IPS-18c (cell line): ENCODE measurements around the gene DOCK10.

Experiments
- H3K4me3 ChIP-seq: 2 replicates; pipeline ENCODE4 v1.7.0; 2013; ENCODE audit warnings: low read depth, mild to moderate bottlenecking, low read length, moderate library complexity; ENCODE audit not compliant: insufficient read depth
- H3K9me3 ChIP-seq: one replicate; pipeline ENCODE4 v1.6.1; 2013; ENCODE audit warnings: mild to moderate bottlenecking, low read length, moderate library complexity; ENCODE audit not compliant: control insufficient read depth, insufficient read depth

DOCK10 gene

DNA sequence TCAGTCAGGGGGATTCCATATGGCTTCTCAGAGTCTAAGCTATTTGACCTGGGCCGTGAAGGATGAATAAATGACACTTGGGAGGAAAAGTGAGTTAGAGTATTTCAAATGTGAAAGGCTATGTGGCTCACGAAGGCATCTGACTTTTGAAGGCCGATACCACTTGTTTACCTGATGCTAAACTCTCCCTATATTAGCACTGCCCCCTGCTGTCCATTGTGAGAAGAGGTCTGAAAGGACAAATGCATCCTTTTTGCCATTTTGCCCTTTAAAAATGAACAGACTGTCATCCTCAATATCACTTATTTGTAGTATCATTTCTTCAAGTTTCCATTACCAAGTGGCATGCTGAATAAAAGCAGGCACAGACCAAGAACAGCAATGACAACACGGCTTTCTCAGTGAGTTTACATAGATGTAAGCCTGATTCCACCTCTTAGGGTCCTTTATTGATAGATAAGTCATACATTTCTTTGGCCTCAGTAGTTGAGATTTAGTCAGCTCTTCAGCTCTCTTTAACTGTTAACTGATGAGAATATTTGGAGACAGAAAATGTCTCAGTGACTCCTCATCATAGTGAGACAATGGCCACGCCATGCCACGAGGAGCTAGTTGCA, 40.1 kb downstream of the DOCK10 start:
- no peak overlapping the region for H3K4me3 ChIP-seq
- H3K9me3 ChIP-seq: no peaks in the 10 kb centered on the region

DNA sequence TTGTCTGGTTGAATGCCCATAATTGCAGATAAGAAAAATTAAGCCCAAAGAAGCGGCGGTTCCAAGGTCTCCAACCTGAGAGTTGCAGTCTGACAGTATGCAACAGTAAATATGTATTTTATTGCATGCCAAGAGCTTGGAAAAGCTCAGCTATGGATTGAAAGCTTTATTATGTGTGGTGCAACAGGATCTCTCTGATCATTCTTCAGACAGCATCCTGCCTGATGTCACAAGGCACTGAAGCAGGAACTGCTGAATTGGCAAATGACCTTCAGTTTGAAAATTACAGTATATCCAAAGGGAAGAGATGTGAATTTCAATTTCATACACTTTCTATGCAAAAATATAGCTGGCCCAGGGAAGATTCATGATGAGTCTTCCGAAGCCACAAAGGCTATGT, 42.5 kb downstream of the DOCK10 start:
- Histone ChIP-seq H3K9me3 (no peaks in the 10 kb centered on the region), H3K4me3 (no peak overlapping the region)

DNA sequence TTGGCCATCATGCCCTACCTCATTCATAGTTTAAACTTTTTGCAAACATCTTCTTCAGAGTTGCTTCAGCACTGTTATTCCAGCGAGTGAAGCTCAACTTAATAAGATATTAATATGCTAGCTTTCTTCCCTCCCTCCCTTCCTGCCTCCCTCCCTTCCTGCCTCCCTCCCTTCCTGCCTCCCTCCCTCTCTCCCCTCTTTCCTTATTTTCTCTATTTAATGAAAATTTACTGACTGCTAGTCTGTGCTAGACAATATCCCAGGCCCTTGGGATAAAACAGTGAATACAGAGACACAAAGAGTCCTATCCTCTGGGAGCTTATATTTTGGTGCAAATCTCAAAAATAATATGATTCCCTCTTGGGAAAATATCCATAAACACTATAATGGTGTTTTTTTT, 42.9 kb downstream of the DOCK10 start:
- H3K4me3 ChIP-seq: no peak overlapping the region
- H3K9me3 ChIP-seq: no peaks in the 10 kb centered on the region

DNA sequence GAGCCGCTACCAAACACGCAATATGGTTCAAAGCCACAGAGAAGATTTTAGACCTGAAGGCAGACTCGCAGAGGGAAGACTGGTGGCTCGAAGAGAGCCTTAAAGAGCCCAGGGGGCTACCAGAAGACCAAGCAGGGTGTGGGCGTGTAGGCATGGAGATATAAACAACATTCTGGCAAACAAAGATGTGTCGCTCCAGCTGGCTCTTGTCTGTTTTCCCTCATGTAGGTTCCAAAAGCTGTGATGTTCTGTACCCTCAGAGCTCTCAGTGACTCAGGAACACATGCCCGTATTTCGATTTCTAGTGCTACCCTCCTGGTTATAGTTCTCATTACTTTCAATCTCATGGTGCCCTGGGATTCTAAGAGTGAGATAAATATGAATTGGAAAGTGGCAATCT, 44.5 kb downstream of the DOCK10 start:
- H3K4me3 ChIP-seq: no peak overlapping the region

DNA sequence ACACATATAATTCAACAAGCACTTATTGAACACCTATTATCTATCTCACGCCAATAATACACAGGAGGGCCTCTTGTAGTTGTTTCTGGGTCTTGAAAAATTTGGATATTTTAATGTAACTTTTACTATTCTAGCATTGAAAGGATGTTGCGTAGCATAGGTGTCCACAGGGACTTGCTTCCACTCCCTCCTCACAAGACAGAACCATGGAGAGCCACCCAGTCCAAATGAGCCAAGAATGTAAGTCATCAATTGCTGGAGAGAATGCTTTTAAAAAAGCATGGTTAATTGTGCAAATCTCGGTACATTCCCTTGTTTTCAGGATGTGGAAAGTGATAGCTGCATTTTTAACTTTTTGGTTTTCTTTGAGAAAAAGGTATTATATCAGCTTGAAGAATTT, 46.8 kb downstream of the DOCK10 start:
- H3K4me3 ChIP-seq: no peak overlapping the region
- no peaks in the 10 kb centered on the region for H3K9me3 ChIP-seq

More for the DNA sequence above, 44.5 kb downstream of the DOCK10 start:
- no peaks in the 10 kb centered on the region for H3K9me3 ChIP-seq

DNA sequence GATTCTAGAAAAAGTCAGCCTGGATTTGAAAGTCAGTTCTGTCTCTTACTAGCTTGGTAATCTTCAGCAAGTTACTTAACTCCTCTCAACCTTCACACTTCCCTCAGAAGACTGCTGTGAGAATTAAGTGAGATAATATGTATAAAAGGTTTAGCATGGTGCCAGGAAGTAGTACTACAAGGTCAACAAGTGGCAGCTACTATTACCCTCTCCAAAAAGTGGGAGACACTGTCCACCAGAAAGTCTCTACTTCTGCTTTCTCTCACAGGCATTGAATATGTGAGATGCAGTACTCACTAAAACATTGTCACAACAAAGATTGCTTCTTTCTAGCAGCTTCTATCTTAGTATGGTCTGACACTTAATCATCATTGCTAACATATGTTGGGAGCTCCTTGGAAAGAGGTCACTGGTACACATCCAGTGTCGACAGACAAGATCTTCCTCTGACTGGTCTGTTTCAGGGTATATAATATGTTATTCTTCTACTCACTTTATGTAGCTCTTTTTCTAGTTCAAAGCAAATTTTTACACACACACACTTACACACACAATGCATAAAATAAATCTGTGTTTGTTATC, 47.9 kb downstream of the DOCK10 start:
- H3K9me3 ChIP-seq: no peaks in the 10 kb centered on the region
- H3K4me3 ChIP-seq: no peak overlapping the region

DNA sequence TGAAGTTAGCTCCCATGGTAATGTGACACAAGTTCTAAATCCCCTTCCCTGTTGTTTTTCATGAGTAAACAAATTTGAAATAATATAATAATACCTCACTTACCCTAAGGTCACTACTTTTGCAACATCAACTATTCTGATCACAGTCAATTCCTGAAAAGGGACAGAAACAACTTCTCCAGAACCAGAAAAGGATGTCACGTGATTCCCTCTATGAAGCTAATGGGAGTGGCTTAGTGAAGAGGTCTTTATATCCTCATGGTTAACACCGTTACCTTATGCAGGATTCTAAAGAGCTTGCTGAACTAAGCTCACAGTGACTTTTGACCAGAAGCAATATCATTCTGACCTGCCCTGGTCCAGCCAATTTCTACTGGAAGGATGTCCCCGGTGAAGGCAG, 51.6 kb downstream of the DOCK10 start:
- Histone ChIP-seq H3K4me3 (no peak overlapping the region), H3K9me3 (no peaks in the 10 kb centered on the region)

DNA sequence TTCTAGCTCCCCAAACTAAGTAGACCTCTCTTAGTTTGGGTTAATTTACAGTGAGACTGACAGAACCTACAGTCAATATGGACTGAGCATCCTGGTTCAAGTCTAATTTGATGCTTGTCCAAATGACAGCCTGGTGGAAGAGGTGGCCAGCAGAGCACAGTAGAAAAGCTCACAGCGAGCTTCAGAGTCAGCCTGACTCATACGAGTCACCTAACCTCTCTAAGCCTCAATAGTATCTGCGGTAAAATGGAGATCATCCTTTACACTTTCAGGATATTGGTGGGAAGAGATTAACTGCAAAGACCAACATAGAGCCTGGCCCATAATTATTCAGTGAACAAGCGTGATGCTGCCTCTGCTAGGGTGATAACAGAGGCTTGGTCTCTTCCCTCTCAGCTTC, 54.5 kb downstream of the DOCK10 start:
- no peaks in the 10 kb centered on the region for H3K9me3 ChIP-seq
- H3K4me3 ChIP-seq: no peak overlapping the region

DNA sequence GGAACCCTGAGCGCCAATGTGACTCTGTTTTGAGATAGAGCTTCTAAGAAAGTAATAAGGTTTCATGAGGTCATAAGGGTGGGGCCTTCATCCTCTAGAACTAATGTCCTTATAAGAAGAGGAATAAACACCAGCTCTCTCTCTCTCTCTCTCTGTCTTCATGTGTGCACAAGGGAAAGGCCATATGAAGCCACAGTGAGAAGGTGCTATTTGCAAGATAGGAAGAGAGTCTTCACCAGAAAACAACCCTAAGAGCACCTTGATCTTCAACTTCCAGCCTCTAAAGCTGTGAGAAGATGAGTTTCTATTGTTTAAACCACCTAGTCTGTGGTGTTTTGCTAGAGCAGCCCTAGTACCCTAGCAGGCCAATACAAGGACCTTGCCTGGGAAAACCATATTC, 55.8 kb downstream of the DOCK10 start:
- no peak overlapping the region for H3K4me3 ChIP-seq
- H3K9me3 ChIP-seq: no peaks in the 10 kb centered on the region

DNA sequence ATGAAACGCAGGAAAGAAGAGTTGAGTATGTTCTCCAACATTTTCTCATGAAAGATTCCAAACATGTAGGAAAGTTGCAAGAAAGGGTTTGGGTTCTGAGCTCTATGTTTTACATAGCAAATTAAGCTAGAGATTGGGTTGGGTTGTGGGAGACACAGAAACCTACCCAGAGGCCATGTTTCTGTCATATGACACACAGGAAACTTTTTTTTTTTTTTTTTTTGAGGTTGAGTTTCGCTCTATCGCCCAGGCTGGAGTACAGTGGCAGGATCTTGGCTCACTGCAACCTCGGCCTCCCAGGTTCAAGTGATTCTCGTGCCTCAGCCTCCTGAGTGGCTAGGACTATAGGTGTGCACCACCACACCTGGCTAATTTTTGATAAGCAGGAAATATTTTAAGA, 57.6 kb downstream of the DOCK10 start:
- Histone ChIP-seq H3K4me3 (no peak overlapping the region), H3K9me3 (no peaks in the 10 kb centered on the region)

DNA sequence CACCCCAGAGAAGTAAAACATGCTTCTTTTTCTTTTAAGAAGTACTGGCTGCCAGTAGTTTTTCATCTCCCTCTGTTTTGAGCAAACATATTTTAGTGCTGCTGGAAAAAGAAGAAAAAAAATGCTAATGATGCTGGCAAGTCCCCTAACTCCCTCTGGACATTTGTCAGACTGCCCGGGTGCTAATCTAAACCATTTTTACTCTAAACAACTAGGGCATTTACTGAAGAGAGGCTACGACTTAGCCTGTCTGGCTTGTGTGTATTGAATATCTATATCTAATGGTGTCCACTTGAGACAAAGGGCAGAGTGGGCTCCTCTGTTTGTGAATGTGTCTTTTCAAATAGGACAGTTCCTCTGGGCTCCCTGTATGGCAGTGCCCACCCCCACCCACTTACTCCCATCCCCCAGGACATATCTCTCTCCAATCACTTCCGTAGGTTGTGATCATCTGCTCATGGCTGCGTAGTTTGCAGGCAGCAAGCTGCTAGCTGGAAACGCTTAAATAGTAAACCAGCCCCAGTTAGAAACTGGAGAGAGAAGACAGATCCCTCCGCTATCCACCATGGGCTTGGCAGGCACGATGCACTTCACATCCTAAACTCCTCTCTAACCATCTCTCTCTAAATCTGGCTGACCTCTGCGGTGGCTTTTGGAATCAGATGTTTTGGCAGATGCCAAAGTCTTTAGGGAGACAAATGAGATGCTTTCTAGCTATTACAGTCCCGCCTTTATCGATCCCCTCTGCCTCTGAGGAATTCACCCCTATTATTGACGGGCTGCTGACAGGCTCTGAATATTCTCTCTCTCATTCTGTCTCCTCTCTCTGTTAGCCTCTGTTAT, 58.3 kb downstream of the DOCK10 start:
- Histone ChIP-seq H3K9me3 (no peaks in the 10 kb centered on the region), H3K4me3 (no peak overlapping the region)

DNA sequence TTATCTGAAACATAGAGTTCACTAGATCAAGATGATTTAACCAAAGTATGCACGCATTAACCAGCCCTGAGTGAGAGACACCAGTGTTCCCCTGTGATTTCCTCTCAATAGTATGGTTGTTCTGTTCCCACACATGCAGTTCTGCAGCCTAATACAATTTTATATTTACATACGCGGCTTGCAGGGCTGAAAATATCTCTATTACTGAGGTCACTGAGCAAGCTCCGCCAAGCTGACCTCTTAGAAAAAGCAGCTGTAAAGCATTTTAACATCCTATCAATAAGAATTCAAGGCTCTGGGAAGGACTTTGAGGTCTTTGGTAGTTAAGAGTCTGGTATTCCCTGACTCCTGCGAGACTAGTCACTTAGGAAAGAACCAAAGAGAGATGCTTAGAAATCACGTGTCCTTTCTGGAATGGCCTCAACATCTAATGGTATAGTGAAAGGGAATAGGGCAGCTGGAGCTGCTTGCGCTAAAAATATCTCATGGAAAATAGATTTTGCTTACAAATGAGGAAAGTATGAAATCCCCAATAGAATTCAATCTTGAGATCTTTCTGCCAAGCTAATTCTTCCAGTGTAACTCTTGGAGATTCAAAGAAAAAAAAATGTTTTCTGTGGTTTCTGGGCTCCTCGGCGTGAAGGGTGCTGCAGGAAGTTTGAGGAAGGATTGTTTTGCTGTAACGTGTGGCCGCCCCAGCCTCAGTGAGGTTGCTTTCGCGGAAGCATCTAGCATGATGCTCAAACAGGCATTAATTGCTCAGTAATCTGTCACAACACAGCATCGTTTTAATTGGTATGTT, 59.2 kb downstream of the DOCK10 start:
- Histone ChIP-seq H3K4me3 (no peak overlapping the region), H3K9me3 (no peaks in the 10 kb centered on the region)

DNA sequence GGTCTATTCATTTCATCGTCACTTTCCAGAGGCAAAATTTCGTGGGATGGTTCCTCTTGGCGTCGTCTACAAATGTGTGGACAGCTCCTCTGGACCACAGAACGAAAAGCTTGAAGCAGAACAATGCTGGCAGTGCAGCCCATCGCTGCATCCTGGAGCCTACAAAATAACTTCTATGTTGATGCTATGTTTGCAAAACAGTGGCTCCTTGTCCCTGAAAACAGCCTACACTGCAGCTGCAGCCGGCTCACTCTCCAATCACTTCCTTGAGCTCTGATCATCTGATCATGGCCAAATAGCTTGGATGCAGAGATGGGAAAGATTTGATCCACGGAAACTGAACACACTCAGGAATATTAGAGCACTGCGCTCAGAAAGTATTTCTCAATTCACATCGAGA, 60.0 kb downstream of the DOCK10 start:
- no peak overlapping the region for H3K4me3 ChIP-seq
- no peaks in the 10 kb centered on the region for H3K9me3 ChIP-seq

DNA sequence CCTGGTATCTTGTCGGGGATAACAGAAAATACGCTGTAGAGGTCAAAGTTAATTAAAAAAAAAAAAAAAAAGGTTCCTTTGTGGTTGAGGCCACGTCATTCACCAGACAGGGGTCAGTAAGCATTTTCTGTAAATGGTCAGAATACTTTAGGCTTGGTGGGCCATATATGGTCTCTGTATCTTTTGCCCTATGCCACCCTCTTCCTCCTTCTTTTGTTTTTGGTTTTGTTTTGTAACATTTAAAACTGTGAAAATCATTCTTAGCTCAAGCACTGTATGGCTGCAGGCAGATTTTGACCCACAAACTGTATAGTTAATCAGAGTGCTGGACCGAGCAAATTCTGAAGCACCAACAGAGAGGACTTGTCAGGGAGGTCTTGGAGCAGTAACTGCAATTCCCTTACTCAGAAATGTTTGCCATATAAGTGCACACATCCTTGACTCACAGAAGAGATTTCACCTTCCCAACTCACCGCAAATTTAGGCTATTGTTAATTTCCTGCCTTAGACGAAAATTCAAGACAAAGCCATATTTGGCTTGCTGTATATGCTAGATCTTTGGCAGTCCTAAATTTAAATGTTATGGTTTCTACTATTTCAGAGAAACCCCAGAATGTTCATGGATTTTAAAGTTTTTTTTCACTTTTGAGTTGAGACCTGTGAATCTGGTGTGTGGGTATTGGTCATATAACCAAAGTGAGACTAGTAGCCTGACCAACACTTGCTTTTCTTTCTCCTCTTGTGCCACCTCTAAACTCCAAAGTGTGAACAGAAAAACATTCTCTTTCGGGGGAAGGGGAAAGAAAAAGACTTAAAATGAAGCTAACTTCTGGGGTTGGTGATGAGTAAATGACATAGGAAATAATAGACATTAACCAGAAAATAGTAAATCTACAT, 65.4 kb downstream of the DOCK10 start:
- Histone ChIP-seq H3K4me3 (no peak overlapping the region), H3K9me3 (no peaks in the 10 kb centered on the region)

DNA sequence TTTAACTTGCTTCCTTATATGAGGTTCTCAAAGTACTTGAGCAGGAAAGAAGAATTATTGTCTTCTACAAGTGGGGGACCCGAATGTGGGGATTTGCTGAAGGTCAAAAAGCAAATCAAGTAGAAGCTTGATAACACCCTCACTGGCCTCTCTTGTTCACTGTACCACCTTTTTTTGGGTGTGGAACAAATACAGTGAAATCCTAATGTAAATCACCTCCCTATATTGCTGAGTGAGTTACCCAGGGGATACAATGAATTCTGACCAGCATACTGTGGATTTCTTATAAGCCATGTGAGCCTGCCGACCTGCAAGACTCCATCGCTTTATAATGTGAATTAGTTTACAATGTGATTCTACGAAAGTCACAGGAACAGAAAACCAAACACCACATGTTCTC, 66.5 kb downstream of the DOCK10 start:
- H3K4me3 ChIP-seq: no peak overlapping the region
- no peaks in the 10 kb centered on the region for H3K9me3 ChIP-seq

DNA sequence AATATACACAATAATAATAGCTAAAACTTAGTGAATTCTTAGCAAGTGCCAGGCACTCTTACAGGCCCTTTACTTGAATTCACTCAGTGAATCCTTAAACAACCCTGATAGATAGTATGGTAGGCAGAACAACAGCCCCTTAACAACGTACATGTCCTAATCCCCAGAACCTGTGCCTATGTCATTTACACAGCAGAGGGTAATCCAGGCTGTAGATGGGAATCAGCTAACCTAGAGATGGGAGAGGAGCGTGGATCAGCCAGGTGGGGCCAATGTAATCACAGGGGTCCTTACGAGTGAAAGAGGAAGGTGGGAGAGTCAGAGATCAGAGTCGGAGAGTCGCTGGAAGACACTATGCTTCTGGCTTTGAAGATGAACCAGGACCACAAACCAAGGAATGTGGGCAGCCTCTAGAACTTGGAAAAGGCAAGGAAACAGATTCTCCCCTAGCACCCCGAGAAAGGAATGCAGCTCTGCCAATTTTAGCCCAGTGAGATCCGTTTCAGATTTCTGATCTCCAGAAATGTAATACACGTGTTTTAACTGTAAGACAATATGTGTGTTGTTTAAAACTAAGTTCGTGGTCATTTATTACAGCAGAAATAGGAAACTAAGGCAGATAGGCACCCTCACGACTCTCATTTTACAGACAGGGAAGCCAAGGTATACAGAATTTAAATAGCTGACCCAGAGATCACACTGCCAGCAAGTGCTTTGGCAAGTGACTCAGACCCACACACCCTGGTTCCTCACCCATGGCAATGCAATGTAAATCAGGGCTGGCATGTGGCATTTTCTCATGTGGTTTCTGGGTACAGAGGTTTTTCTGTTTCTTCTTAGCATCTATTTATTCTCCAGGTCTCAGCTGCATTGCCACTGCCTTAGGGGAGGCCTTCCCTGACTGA, 68.9 kb downstream of the DOCK10 start:
- no peak overlapping the region for H3K4me3 ChIP-seq

More for the DNA sequence above, 68.9 kb downstream of the DOCK10 start:
- H3K9me3 ChIP-seq: no peaks in the 10 kb centered on the region
